Esophagus muscularis mucosa (tissue), 4 donors: ENCODE data around the gene C1QL4. TPM values are rescaled to one million over a fixed set of nuclear protein-coding genes. Genes with fewer than 3 reads are reported as not detected.

ENCODE experiments used
- DNase-seq: peaks from one replicate; pipeline ENCODE4 v3.0.0-alpha.2; 2017; ENCODE audit errors: extremely low spot score
- H3K27ac ChIP-seq, 4 donors: fragments of 200-600 bp; sonication (generic); replicated peaks in 1 of 4; 1 replicate in 3 of 4; 2 replicates in 1 of 4; pipeline ENCODE4 v1.5.1; 2016 to 2019; ENCODE audit warnings: mild to moderate bottlenecking in 1 of 4
- H3K27me3 ChIP-seq, 4 donors: fragments of 200-600 bp; sonication (generic); one replicate each; pipeline versions ENCODE4 v1.5.1 to v1.6.0; 2016 to 2019
- H3K36me3 ChIP-seq, 4 donors: fragments of 200-600 bp; sonication (generic); one replicate each; pipeline ENCODE4 v1.5.1; 2016 to 2019
- H3K4me1 ChIP-seq, 4 donors: fragments of 200-600 bp; sonication (generic); one replicate each; pipeline ENCODE4 v1.5.1; 2016 to 2019
- H3K4me3 ChIP-seq, 4 donors: fragments of 200-600 bp; sonication (generic); 1 replicate in 2 of 4; 2 replicates in 2 of 4; pipeline ENCODE4 v1.5.1; 2016 to 2019; ENCODE audit warnings: mild to moderate bottlenecking in 4 of 4, moderate library complexity in 1 of 4
- H3K9me3 ChIP-seq, 4 donors: fragments of 200-600 bp; sonication (generic); 1 replicate in 3 of 4; 2 replicates in 1 of 4; pipeline ENCODE4 v1.5.1; 2016 to 2019
- CTCF ChIP-seq, 3 experiments: fragments of 200-600 bp in 2 of 3; fragments of 450-650 bp in 1 of 3; sonication (generic) in 2 of 3; IDR thresholded peaks; one replicate each; pipeline ENCODE4 v1.5.1; 2017 to 2019; ENCODE audit warnings: antibody characterized with exemption in 3 of 3, mild to moderate bottlenecking in 2 of 3, moderate library complexity in 1 of 3
- EP300 ChIP-seq: sonication (generic); formaldehyde crosslinking; IDR thresholded peaks from one replicate; pipeline ENCODE4 v1.6.1; 2017; ENCODE audit warnings: antibody characterized with exemption
- POLR2A ChIP-seq: fragments of 450-650 bp; IDR thresholded peaks from one replicate; pipeline ENCODE4 v1.6.1; 2017; ENCODE audit warnings: antibody characterized with exemption, moderate library complexity, mild to moderate bottlenecking, low read depth
- POLR2AphosphoS5 ChIP-seq, 2 donors: sonication (generic); formaldehyde crosslinking; IDR thresholded peaks; one replicate each; pipeline ENCODE4 v1.6.1; 2017; ENCODE audit warnings: antibody characterized with exemption in 2 of 2
- WGBS: methylation state at CpG from one replicate; pipeline ENCODE4 v1.1.5; 2018; 5-methylcytosine and 5-hydroxymethylcytosine counted together
- intact Hi-C: fragments of 100-400 bp; cut with DNase I; formaldehyde crosslinking; loops from one replicate; pipeline ENCODE4 v1.15.1; 2023
- total RNA-seq, 4 donors: library from RNA; depleted of rRNA; stranded (reverse); fragments of >200 nt; gene quantifications; one replicate each; pipeline versions ENCODE4 v1.1.0 to v1.2.1, GENCODE V29; 2016

C1QL4 gene
- total RNA-seq, 4 donors from 2014 or later = not detected

- intact Hi-C loops = no loop called here
- no peak for DNase-seq
- Histone ChIP-seq H3K27me3 (peaks cover 0 to 46% (median 0%) of the 10 kb centered on the region in 4 donors), H3K4me1 (no peaks in the 10 kb centered on the region), H3K27ac (no peak overlapping the region), H3K9me3 (no peaks in the 10 kb centered on the region), H3K36me3 (no peaks in the 10 kb centered on the region), H3K4me3 (no peak overlapping the region)
- TF ChIP-seq CTCF (IDR thresholded peaks at IDR 0.05) (no peak), EP300 (no peak), POLR2A (no peak), POLR2AphosphoS5 (IDR thresholded peaks at IDR 0.05) (no peak)
- 93% methylated on average over 7 of the region's 7 CpGs for WGBS
Observed at GRCh38 chr12:49309386-49309785, 27.6 kb downstream of the C1QL4 start.

- H3K4me1 ChIP-seq = no peaks in the 10 kb centered on the region
- no peaks in the 10 kb centered on the region for H3K9me3 ChIP-seq
- no peak overlapping the region for H3K27ac ChIP-seq
- TF ChIP-seq POLR2AphosphoS5 (IDR thresholded peaks at IDR 0.05) = no peak
- no peak for TF ChIP-seq CTCF (IDR thresholded peaks at IDR 0.05)
- TF ChIP-seq EP300 = no peak
- no peak for TF ChIP-seq POLR2A
- 80% methylated on average over 6 of the region's 6 CpGs for WGBS
- intact Hi-C loops = no loop called here
- H3K4me3 ChIP-seq = no peak overlapping the region
- peaks cover 0 to 67% (median 0%) of the 10 kb centered on the region in 4 donors for H3K27me3 ChIP-seq
- DNase-seq = no peak
- no peaks in the 10 kb centered on the region for H3K36me3 ChIP-seq
Observed at GRCh38 chr12:49305762-49306510, 31.1 kb downstream of the C1QL4 start.

- no peak for TF ChIP-seq CTCF (IDR thresholded peaks at IDR 0.05)
- no peak for DNase-seq
- H3K9me3 ChIP-seq = no peaks in the 10 kb centered on the region
- no peaks in the 10 kb centered on the region for H3K4me1 ChIP-seq
- H3K4me3 ChIP-seq = no peak overlapping the region
- H3K36me3 ChIP-seq = no peaks in the 10 kb centered on the region
- WGBS = 71% methylated on average over 2 of the region's 2 CpGs
- no peak overlapping the region for H3K27ac ChIP-seq
- peaks cover 0 to 74% (median 4%) of the 10 kb centered on the region in 4 donors for H3K27me3 ChIP-seq
- intact Hi-C loops = no loop called here
Observed at GRCh38 chr12:49304161-49304560, 32.8 kb downstream of the C1QL4 start.

GRCh38 chr12:49301760-49302159 lies 35.2 kb downstream of the C1QL4 start:
- no peaks in the 10 kb centered on the region for H3K36me3 ChIP-seq
- peaks cover 10 to 15% (median 13%) of the 10 kb centered on the region in 4 donors for H3K4me1 ChIP-seq
- TF ChIP-seq EP300 (no peak), POLR2A (no peak), POLR2AphosphoS5 (IDR thresholded peaks at IDR 0.05) (no peak), CTCF (IDR thresholded peaks at IDR 0.05) (no peak)
- H3K27ac ChIP-seq = no peak overlapping the region
- H3K4me3 ChIP-seq = no peak overlapping the region
- H3K9me3 ChIP-seq = no peaks in the 10 kb centered on the region
- no peak for DNase-seq
- peaks cover 0 to 86% (median 26%) of the 10 kb centered on the region in 4 donors for H3K27me3 ChIP-seq
- intact Hi-C loops = no loop called here
- WGBS = 77% methylated on average over 4 of the region's 4 CpGs

GRCh38 chr12:49298160-49298559 lies 38.8 kb downstream of the C1QL4 start:
- peaks cover 23 to 45% (median 34%) of the 10 kb centered on the region in 4 donors for H3K4me1 ChIP-seq
- H3K27me3 ChIP-seq = peaks cover 0 to 89% (median 42%) of the 10 kb centered on the region in 4 donors
- no peaks in the 10 kb centered on the region for H3K36me3 ChIP-seq
- intact Hi-C loops = no loop called here
- H3K4me3 ChIP-seq = no peak overlapping the region
- H3K9me3 ChIP-seq = no peaks in the 10 kb centered on the region
- WGBS = 55% methylated on average over 4 of the region's 6 CpGs
- H3K27ac ChIP-seq = no peak overlapping the region
- TF ChIP-seq POLR2AphosphoS5 (IDR thresholded peaks at IDR 0.05) (no peak), EP300 (no peak), CTCF (IDR thresholded peaks at IDR 0.05) (no peak), POLR2A (no peak)
- DNase-seq = no peak
